ENCODE measurements around the gene ABL1. TPM values are rescaled to one million over a fixed set of nuclear protein-coding genes. Genes with fewer than 3 reads are reported as not detected.

The ABL1 gene
- total RNA-seq, 1 experiment from 2014 or later = 83.6 TPM

- H3K4me3 Mint-ChIP-seq = no peak overlapping the region
- no peak overlapping the region for H2AK5ac ChIP-seq (ENCODE audit: insufficient read length, low read length)
- H4K8ac ChIP-seq (replicated peaks; ENCODE audit: insufficient read length, low read depth, low read length) = no peak overlapping the region
- H3K4me1 Mint-ChIP-seq = peaks cover 69% of the 10 kb centered on the region in 2 experiments
- no peak overlapping the region for H2BK120ac ChIP-seq (ENCODE audit: low read depth, low read length, poor library complexity, severe bottlenecking)
- peaks cover 9% of the 10 kb centered on the region for H3K23me2 ChIP-seq (ENCODE audit: insufficient read length, low read depth, low read length, poor library complexity, severe bottlenecking)
- H3T11ph ChIP-seq (ENCODE audit: low read length) = no peak overlapping the region
- WGBS (ENCODE audit: extremely low coverage, insufficient read length, low lambda C conversion rate) = no CpG with 5 or more reads among the region's 9 CpGs
- no peak overlapping the region for H2BK5ac ChIP-seq (ENCODE audit: insufficient read length, low read length)
- no peak overlapping the region for H3K56ac ChIP-seq (ENCODE audit: insufficient read length, low read depth, low read length)
- no peak overlapping the region for H4K91ac ChIP-seq (ENCODE audit: insufficient read length, low read depth, low read length)
- H4K20me1 ChIP-seq (ENCODE audit: control insufficient read depth, insufficient read depth, insufficient read length) = no peaks in the 10 kb centered on the region
- no peak overlapping the region for H2AFZ ChIP-seq (ENCODE audit: low read length)
- H3K9ac ChIP-seq (ENCODE audit: extremely low read depth, insufficient read length, low read length) = no peak overlapping the region
- H3K4me2 ChIP-seq (ENCODE audit: insufficient read depth, insufficient read length, low read length) = no peak overlapping the region
- peaks cover 5% of the 10 kb centered on the region; the same call in 1 of the 2 replicates for H3K4me1 ChIP-seq (ENCODE audit: insufficient read depth, low read length)
- no peaks in the 10 kb centered on the region; a peak in 3 of 7 replicates for H3K36me3 Mint-ChIP-seq (ENCODE audit: insufficient read depth in 1 of 3, low read depth in 3 of 3)
- no peak overlapping the region for H3K18ac ChIP-seq (ENCODE audit: insufficient read length, low read depth, low read length)
- H3K23ac ChIP-seq (ENCODE audit: insufficient read length, low read depth, low read length) = no peak overlapping the region
- no peaks in the 10 kb centered on the region for H3K27me3 ChIP-seq (ENCODE audit: insufficient read depth, low read length)
- no peaks in the 10 kb centered on the region for H3K9me3 ChIP-seq (ENCODE audit: control insufficient read depth, low read depth, low read length)
- H2BK20ac ChIP-seq (ENCODE audit: low read depth, low read length, poor library complexity, severe bottlenecking) = no peak overlapping the region
- H3K4ac ChIP-seq (ENCODE audit: low read depth, low read length) = no peak overlapping the region
- H4K5ac ChIP-seq (ENCODE audit: insufficient read length, low read depth, low read length) = no peak overlapping the region
- no peaks in the 10 kb centered on the region for H3K9me3 Mint-ChIP-seq
- H3K79me1 ChIP-seq (ENCODE audit: insufficient read depth, low read depth, low read length, poor library complexity, severe bottlenecking) = no peaks in the 10 kb centered on the region
- TF ChIP-seq, protein P1, sequence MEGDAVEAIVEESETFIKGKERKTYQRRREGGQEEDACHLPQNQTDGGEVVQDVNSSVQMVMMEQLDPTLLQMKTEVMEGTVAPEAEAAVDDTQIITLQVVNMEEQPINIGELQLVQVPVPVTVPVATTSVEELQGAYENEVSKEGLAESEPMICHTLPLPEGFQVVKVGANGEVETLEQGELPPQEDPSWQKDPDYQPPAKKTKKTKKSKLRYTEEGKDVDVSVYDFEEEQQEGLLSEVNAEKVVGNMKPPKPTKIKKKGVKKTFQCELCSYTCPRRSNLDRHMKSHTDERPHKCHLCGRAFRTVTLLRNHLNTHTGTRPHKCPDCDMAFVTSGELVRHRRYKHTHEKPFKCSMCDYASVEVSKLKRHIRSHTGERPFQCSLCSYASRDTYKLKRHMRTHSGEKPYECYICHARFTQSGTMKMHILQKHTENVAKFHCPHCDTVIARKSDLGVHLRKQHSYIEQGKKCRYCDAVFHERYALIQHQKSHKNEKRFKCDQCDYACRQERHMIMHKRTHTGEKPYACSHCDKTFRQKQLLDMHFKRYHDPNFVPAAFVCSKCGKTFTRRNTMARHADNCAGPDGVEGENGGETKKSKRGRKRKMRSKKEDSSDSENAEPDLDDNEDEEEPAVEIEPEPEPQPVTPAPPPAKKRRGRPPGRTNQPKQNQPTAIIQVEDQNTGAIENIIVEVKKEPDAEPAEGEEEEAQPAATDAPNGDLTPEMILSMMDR (conservative IDR thresholded peaks at IDR 0.05) = no peak
- no peaks in the 10 kb centered on the region for H3K27me3 Mint-ChIP-seq (ENCODE audit: low read depth)
- H2BK15ac ChIP-seq (ENCODE audit: low read depth, low read length) = no peak overlapping the region
- peaks cover 33% of the 10 kb centered on the region for H3K79me2 ChIP-seq (ENCODE audit: insufficient read depth, low read length)
- H3K14ac ChIP-seq (ENCODE audit: insufficient read depth, low read length) = no peak overlapping the region
- peak overlapping the region; percentile 6 to 90 (median 59); a peak in 6 of 7 replicates for H3K27ac Mint-ChIP-seq
- H2BK12ac ChIP-seq (ENCODE audit: insufficient read length, low read depth, low read length) = no peak overlapping the region
- H3K27ac ChIP-seq (ENCODE audit: insufficient read length, low read depth, low read length) = no peak overlapping the region
- no peak for DNase-seq
Measured at GRCh38 chr9:130839132-130840111, 4.4 kb downstream of the ABL1 start.
